Neural cell (in vitro differentiated cells): Measurements from ENCODE around the gene GALNT10. TPM values are rescaled to one million over a fixed set of nuclear protein-coding genes. Genes with fewer than 3 reads are reported as not detected.

Experiments used
- H2AFZ ChIP-seq: fragments of 200-600, 300-800 bp; sonication (generic), shearing (Covaris generic); 2 replicates; pipeline ENCODE4 v1.6.0; 2014; ENCODE audit warnings: low read depth, mild to moderate bottlenecking, antibody characterized with exemption, low read length, moderate library complexity
- H3F3A ChIP-seq: fragments of 200-600 bp; shearing (Covaris generic); 2 replicates; pipeline ENCODE4 v1.6.1; 2016; ENCODE audit warnings: mild to moderate bottlenecking, moderate library complexity, mixed read lengths, antibody characterized with exemption, low read length; ENCODE audit not compliant: insufficient read depth, poor library complexity, severe bottlenecking
- H3K27ac ChIP-seq: fragments of 200-600, 300-800 bp; sonication (generic), shearing (Covaris generic); 2 replicates; pipeline ENCODE4 v1.5.1; 2014; ENCODE audit warnings: mild to moderate bottlenecking, low read length, moderate library complexity
- H3K27me3 ChIP-seq: fragments of 300-800, 200-600 bp; sonication (generic), shearing (Covaris generic); 2 replicates; pipeline ENCODE4 v1.6.0; 2014; ENCODE audit warnings: mild to moderate bottlenecking, low read depth, low read length, moderate library complexity; ENCODE audit not compliant: insufficient read depth
- H3K36me3 ChIP-seq: fragments of 300-800, 200-600 bp; sonication (generic), shearing (Covaris generic); 2 replicates; pipeline ENCODE4 v1.5.1; 2014; ENCODE audit warnings: mild to moderate bottlenecking, antibody characterized with exemption, low read length, moderate library complexity; ENCODE audit not compliant: insufficient read depth
- H3K4me2 ChIP-seq: fragments of 300-800, 200-600 bp; sonication (generic), shearing (Covaris generic); 2 replicates; pipeline ENCODE4 v1.6.0; 2014; ENCODE audit warnings: mild to moderate bottlenecking, low read length
- H3K4me3 ChIP-seq: fragments of 300-800, 200-600 bp; sonication (generic), shearing (Covaris generic); 2 replicates; pipeline ENCODE4 v1.5.1; 2014; ENCODE audit warnings: mild to moderate bottlenecking, low read length, moderate library complexity
- H3K79me2 ChIP-seq: fragments of 200-600 bp; shearing (Covaris generic); replicated peaks from 2 replicates; pipeline ENCODE4 v1.6.0; 2014; ENCODE audit warnings: mild to moderate bottlenecking, low read length, moderate library complexity; ENCODE audit not compliant: insufficient read depth
- H3K9ac ChIP-seq: fragments of 300-800, 200-600 bp; sonication (generic), shearing (Covaris generic); 2 replicates; pipeline ENCODE4 v1.6.1; 2016; ENCODE audit warnings: mild to moderate bottlenecking, low read length, mixed read lengths
- H3K9me2 ChIP-seq: fragments of 200-600 bp; shearing (Covaris generic); 2 replicates; pipeline ENCODE4 v1.6.1; 2016; ENCODE audit warnings: mild to moderate bottlenecking, low read length, mixed read lengths; ENCODE audit not compliant: insufficient read depth
- H3K9me3 ChIP-seq: fragments of 200-600, 300-800 bp; sonication (generic), shearing (Covaris generic); 2 replicates; pipeline ENCODE4 v1.6.1; 2016; ENCODE audit warnings: mild to moderate bottlenecking, mixed run types, low read length, moderate library complexity, mixed read lengths
- H4K20me1 ChIP-seq: fragments of 200-600 bp; shearing (Covaris generic); 2 replicates; pipeline ENCODE4 v1.6.1; 2016; ENCODE audit warnings: mild to moderate bottlenecking, mixed run types; ENCODE audit not compliant: insufficient read depth
- EP300 ChIP-seq: fragments of 450-650 bp; conservative IDR thresholded peaks from 2 replicates; pipeline ENCODE4 v1.6.1; 2014; ENCODE audit warnings: antibody characterized with exemption, mild to moderate bottlenecking, moderate library complexity; ENCODE audit not compliant: poor library complexity, severe bottlenecking
- EZH2 ChIP-seq: fragments of 200-600, 300-800 bp; shearing (Covaris generic), sonication (generic); IDR thresholded peaks from 2 replicates; pipeline ENCODE4 v1.6.1; 2014; ENCODE audit warnings: antibody characterized with exemption, low read length, borderline replicate concordance, mild to moderate bottlenecking; ENCODE audit not compliant: insufficient read depth, poor library complexity, severe bottlenecking
- MXI1 ChIP-seq: fragments of 450-650 bp; conservative IDR thresholded peaks from 2 replicates; pipeline ENCODE4 v1.6.1; 2014; ENCODE audit warnings: antibody characterized with exemption, mild to moderate bottlenecking; ENCODE audit not compliant: poor library complexity, severe bottlenecking
- POLR2AphosphoS5 ChIP-seq: IDR thresholded peaks from 2 replicates; pipeline ENCODE4 v1.6.1; 2012
- RAD21 ChIP-seq: fragments of 450-650 bp; conservative IDR thresholded peaks from 2 replicates; pipeline ENCODE4 v1.6.1; 2014; ENCODE audit warnings: antibody characterized with exemption, mild to moderate bottlenecking, moderate library complexity
- REST ChIP-seq: IDR thresholded peaks from 2 replicates; pipeline ENCODE4 v1.6.1; 2012; ENCODE audit warnings: borderline replicate concordance
- SMC3 ChIP-seq: fragments of 450-650 bp; conservative IDR thresholded peaks from 2 replicates; pipeline ENCODE4 v1.6.1; 2014; ENCODE audit warnings: antibody characterized with exemption, mild to moderate bottlenecking, moderate library complexity; ENCODE audit not compliant: poor library complexity
- TAF1 ChIP-seq: IDR thresholded peaks from 2 replicates; pipeline ENCODE4 v1.6.1; 2012; ENCODE audit warnings: low read depth
- polyA plus RNA-seq: library from polyadenylated mRNA; depleted of rRNA; stranded (reverse); fragments of >200 nt; gene quantifications from 2 replicates; pipeline ENCODE4 v1.2.3, GENCODE V29; 2014
- TF ChIP-seq, protein P1 (sequence below): fragments of 450-650 bp; IDR thresholded peaks from 2 replicates; pipeline ENCODE4 v1.5.1; 2014; ENCODE audit warnings: antibody characterized with exemption, mild to moderate bottlenecking, moderate library complexity; ENCODE audit not compliant: poor library complexity, severe bottlenecking

Gene GALNT10
- polyA plus RNA-seq, 1 donor from 2014 or later, result 3.1 TPM

DNA sequence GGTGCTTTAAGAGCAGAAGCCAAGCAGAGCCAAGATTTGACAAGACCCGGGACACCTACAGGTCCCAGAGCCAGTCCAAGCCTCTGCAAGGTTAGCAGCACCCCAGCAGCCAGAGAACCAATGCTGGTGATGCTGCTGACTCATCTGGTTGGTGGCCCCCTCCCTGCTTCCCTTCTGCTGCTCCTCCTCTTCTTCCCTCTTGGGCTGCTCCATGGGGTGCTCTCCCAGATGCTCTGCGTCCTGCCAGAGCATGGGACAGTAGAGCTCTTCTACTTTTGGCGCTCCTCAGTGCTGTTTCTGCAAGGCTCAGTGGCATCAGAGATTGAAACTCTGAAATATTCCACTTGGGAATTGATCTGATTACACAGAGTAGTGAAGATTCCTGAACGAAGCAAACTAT is 179.1 kb downstream of the GALNT10 start:
- no peaks in the 10 kb centered on the region for H3F3A ChIP-seq
- H3K27ac ChIP-seq, result no peak overlapping the region
- no peak overlapping the region for H3K4me2 ChIP-seq

GRCh38 chr5:154370119-154370518 is 179.6 kb downstream of the GALNT10 start:
- H4K20me1 ChIP-seq, result no peaks in the 10 kb centered on the region
- no peaks in the 10 kb centered on the region for H3K79me2 ChIP-seq
- no peaks in the 10 kb centered on the region for H3K27me3 ChIP-seq
- no peak overlapping the region for H3K9ac ChIP-seq
- H2AFZ ChIP-seq, result no peak overlapping the region
- H3K36me3 ChIP-seq, result no peaks in the 10 kb centered on the region
- H3K4me3 ChIP-seq, result no peak overlapping the region
- no peaks in the 10 kb centered on the region for H3F3A ChIP-seq
- H3K4me2 ChIP-seq, result no peak overlapping the region
- H3K9me3 ChIP-seq, result no peaks in the 10 kb centered on the region
- no peaks in the 10 kb centered on the region for H3K9me2 ChIP-seq
- no peak overlapping the region for H3K27ac ChIP-seq
- TF ChIP-seq SMC3 (no peak), EZH2 (no peak), EP300 (no peak), REST (no peak), RAD21 (no peak), POLR2AphosphoS5 (no peak), TAF1 (no peak)
- TF ChIP-seq, protein P1, sequence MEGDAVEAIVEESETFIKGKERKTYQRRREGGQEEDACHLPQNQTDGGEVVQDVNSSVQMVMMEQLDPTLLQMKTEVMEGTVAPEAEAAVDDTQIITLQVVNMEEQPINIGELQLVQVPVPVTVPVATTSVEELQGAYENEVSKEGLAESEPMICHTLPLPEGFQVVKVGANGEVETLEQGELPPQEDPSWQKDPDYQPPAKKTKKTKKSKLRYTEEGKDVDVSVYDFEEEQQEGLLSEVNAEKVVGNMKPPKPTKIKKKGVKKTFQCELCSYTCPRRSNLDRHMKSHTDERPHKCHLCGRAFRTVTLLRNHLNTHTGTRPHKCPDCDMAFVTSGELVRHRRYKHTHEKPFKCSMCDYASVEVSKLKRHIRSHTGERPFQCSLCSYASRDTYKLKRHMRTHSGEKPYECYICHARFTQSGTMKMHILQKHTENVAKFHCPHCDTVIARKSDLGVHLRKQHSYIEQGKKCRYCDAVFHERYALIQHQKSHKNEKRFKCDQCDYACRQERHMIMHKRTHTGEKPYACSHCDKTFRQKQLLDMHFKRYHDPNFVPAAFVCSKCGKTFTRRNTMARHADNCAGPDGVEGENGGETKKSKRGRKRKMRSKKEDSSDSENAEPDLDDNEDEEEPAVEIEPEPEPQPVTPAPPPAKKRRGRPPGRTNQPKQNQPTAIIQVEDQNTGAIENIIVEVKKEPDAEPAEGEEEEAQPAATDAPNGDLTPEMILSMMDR, result no peak

More for the DNA sequence above, 179.1 kb downstream of the GALNT10 start:
- Histone ChIP-seq H3K27me3 (no peaks in the 10 kb centered on the region), H3K9ac (no peak overlapping the region), H3K79me2 (no peaks in the 10 kb centered on the region), H4K20me1 (no peaks in the 10 kb centered on the region), H3K9me3 (no peaks in the 10 kb centered on the region), H3K9me2 (no peaks in the 10 kb centered on the region), H3K36me3 (no peaks in the 10 kb centered on the region), H2AFZ (no peak overlapping the region), H3K4me3 (no peak overlapping the region)
- TF ChIP-seq RAD21, result no peak
- TF ChIP-seq SMC3, result no peak
- no peak for TF ChIP-seq POLR2AphosphoS5
- TF ChIP-seq TAF1, result no peak
- TF ChIP-seq, protein P1, result no peak
- TF ChIP-seq EP300, result no peak
- TF ChIP-seq MXI1, result no peak
- no peak for TF ChIP-seq EZH2
- TF ChIP-seq REST, result no peak
